HepG2 (cell line): ENCODE measurements around the gene RRBP1. TPM values are rescaled to one million over a fixed set of nuclear protein-coding genes. Genes with fewer than 3 reads are reported as not detected.

ENCODE experiments used
- ARID4A ChIP-seq: sonication (generic); formaldehyde crosslinking; IDR thresholded peaks from 2 replicates; pipeline ENCODE4 v1.5.0; 2020; ENCODE audit warnings: mild to moderate bottlenecking, missing genetic modification reagents, borderline replicate concordance
- CENPT ChIP-seq: sonication (generic); formaldehyde crosslinking; IDR thresholded peaks from 2 replicates; pipeline ENCODE4 v1.8.0; 2022; ENCODE audit warnings: low read depth, mild to moderate bottlenecking, moderate library complexity, missing genetic modification reagents
- GMEB2 ChIP-seq: IDR thresholded peaks from 2 replicates; pipeline ENCODE4 v1.6.1; 2016; ENCODE audit warnings: missing biosample characterization, missing genetic modification reagents, low read depth
- KLF12 ChIP-seq: sonication (generic); formaldehyde crosslinking; IDR thresholded peaks from 2 replicates; pipeline ENCODE4 v1.4.0; 2020; ENCODE audit warnings: missing genetic modification reagents, borderline replicate concordance
- KMT2B ChIP-seq: IDR thresholded peaks from 2 replicates; pipeline ENCODE4 v1.6.1; 2016; ENCODE audit warnings: missing genetic modification reagents, missing compliant biosample characterization
- MTA1 ChIP-seq: sonication (generic); formaldehyde crosslinking; IDR thresholded peaks from 2 replicates; pipeline ENCODE4 v1.4.0; 2020; ENCODE audit warnings: missing genetic modification reagents, mild to moderate bottlenecking, borderline replicate concordance
- polyA plus RNA-seq, 8 experiments: library from polyadenylated mRNA; depleted of rRNA in 3 of 8; stranded (reverse) in 7 of 8; unstranded in 1 of 8; fragments of >200 nt; fragmentation: Illumina TruSeq in 4 of 8; extraction: Trizol in 4 of 8; gene quantifications; 2 replicates each; pipeline versions ENCODE4 v1.2.1 to v1.2.3, GENCODE V29; 2011 to 2016; ENCODE audit warnings: low read depth in 4 of 8, missing spikeins in 1 of 8, mixed read lengths in 1 of 8; ENCODE audit not compliant: insufficient read depth in 1 of 8
- total RNA-seq, 5 experiments: library from RNA; depleted of rRNA; stranded (reverse); fragments of >200 nt; fragmentation: Illumina TruSeq; extraction: Trizol; gene quantifications; 2 replicates each; pipeline ENCODE4 v1.2.3, GENCODE V29; 2016; ENCODE audit warnings: low read depth in 1 of 5
- TF ChIP-seq, protein P1 (sequence below): sonication (generic); formaldehyde crosslinking; IDR thresholded peaks from 2 replicates; pipeline ENCODE4 v1.5.0; 2020; ENCODE audit warnings: mild to moderate bottlenecking, missing genetic modification reagents, borderline replicate concordance
- TF ChIP-seq, protein P2 (sequence below): sonication (generic); formaldehyde crosslinking; IDR thresholded peaks from 2 replicates; pipeline ENCODE4 v1.5.0; 2020; ENCODE audit warnings: mild to moderate bottlenecking, missing genetic modification reagents
- TF ChIP-seq, protein P3 (sequence below): sonication (generic); formaldehyde crosslinking; IDR thresholded peaks from 2 replicates; pipeline ENCODE4 v1.5.0; 2020; ENCODE audit warnings: missing genetic modification reagents

Gene RRBP1
- total and polyA plus RNA-seq, 2 of the 13 experiments (the other 11 are each of a cell fraction or from before 2014, with no cell fraction given) = 150 to 222 TPM

DNA sequence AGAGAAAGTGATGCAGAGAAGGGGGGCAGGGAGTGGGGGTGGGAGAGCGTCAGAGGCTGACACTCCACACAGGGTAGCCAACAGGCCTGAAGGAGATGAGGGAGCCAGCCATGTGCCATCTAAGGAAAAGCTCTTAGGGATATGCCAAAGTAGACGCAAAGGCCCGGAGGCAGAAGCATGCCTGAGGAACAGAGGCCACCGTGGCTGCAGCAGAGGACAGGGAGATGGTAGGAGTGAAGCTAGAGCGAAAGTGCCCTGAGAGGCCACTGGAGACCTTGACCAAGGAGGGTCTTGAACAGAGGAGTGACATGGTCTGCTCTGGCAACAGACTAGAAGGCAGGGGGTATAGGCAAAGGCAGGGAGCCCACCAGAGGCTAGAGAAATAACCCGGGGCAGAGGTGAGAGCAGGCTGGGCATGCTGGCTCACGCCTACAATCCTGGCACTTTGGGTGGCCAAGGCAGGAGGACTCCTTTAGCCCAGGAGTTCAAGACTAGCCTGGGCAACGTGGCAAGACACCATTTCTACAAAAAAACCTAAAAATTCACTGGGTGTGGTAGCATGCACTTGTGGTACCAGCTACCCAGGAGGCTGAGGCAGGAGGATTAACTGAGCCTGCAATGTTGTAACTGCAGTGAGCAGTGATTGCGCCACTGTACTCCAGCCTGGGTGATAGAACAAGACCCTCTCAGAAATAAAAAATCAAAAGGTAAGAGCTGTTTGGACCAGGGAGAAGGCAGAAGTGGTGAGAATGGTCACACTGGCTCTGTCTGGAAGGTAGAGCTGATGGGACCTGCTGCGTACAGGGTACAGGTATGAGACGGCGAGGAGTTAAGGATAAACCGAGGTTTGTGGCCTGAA lies 6.3 kb downstream of the RRBP1 start (continued):
- TF ChIP-seq GMEB2 (CRISPR knock-in tag) (no peak), CENPT (CRISPR knock-in tag) (no peak), KLF12 (CRISPR knock-in tag) (no peak), ARID4A (CRISPR knock-in tag) (no peak), MTA1 (CRISPR knock-in tag) (no peak), KMT2B (CRISPR knock-in tag) (no peak)
- TF ChIP-seq, protein P1, sequence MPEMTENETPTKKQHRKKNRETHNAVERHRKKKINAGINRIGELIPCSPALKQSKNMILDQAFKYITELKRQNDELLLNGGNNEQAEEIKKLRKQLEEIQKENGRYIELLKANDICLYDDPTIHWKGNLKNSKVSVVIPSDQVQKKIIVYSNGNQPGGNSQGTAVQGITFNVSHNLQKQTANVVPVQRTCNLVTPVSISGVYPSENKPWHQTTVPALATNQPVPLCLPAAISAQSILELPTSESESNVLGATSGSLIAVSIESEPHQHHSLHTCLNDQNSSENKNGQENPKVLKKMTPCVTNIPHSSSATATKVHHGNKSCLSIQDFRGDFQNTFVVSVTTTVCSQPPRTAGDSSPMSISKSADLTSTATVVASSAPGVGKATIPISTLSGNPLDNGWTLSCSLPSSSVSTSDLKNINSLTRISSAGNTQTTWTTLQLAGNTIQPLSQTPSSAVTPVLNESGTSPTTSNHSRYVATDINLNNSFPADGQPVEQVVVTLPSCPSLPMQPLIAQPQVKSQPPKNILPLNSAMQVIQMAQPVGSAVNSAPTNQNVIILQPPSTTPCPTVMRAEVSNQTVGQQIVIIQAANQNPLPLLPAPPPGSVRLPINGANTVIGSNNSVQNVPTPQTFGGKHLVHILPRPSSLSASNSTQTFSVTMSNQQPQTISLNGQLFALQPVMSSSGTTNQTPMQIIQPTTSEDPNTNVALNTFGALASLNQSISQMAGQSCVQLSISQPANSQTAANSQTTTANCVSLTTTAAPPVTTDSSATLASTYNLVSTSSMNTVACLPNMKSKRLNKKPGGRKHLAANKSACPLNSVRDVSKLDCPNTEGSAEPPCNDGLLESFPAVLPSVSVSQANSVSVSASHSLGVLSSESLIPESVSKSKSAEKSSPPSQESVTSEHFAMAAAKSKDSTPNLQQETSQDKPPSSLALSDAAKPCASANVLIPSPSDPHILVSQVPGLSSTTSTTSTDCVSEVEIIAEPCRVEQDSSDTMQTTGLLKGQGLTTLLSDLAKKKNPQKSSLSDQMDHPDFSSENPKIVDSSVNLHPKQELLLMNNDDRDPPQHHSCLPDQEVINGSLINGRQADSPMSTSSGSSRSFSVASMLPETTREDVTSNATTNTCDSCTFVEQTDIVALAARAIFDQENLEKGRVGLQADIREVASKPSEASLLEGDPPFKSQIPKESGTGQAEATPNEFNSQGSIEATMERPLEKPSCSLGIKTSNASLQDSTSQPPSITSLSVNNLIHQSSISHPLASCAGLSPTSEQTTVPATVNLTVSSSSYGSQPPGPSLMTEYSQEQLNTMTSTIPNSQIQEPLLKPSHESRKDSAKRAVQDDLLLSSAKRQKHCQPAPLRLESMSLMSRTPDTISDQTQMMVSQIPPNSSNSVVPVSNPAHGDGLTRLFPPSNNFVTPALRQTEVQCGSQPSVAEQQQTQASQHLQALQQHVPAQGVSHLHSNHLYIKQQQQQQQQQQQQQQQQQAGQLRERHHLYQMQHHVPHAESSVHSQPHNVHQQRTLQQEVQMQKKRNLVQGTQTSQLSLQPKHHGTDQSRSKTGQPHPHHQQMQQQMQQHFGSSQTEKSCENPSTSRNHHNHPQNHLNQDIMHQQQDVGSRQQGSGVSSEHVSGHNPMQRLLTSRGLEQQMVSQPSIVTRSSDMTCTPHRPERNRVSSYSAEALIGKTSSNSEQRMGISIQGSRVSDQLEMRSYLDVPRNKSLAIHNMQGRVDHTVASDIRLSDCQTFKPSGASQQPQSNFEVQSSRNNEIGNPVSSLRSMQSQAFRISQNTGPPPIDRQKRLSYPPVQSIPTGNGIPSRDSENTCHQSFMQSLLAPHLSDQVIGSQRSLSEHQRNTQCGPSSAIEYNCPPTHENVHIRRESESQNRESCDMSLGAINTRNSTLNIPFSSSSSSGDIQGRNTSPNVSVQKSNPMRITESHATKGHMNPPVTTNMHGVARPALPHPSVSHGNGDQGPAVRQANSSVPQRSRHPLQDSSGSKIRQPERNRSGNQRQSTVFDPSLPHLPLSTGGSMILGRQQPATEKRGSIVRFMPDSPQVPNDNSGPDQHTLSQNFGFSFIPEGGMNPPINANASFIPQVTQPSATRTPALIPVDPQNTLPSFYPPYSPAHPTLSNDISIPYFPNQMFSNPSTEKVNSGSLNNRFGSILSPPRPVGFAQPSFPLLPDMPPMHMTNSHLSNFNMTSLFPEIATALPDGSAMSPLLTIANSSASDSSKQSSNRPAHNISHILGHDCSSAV (CRISPR knock-in tag) = no peak
- TF ChIP-seq, protein P2, sequence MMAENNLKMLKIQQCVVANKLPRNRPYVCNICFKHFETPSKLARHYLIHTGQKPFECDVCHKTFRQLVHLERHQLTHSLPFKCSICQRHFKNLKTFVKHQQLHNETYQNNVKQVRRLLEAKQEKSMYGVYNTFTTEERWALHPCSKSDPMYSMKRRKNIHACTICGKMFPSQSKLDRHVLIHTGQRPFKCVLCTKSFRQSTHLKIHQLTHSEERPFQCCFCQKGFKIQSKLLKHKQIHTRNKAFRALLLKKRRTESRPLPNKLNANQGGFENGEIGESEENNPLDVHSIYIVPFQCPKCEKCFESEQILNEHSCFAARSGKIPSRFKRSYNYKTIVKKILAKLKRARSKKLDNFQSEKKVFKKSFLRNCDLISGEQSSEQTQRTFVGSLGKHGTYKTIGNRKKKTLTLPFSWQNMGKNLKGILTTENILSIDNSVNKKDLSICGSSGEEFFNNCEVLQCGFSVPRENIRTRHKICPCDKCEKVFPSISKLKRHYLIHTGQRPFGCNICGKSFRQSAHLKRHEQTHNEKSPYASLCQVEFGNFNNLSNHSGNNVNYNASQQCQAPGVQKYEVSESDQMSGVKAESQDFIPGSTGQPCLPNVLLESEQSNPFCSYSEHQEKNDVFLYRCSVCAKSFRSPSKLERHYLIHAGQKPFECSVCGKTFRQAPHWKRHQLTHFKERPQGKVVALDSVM = peak; percentile 53; the same call in 1 of the 2 replicates
- TF ChIP-seq, protein P3, sequence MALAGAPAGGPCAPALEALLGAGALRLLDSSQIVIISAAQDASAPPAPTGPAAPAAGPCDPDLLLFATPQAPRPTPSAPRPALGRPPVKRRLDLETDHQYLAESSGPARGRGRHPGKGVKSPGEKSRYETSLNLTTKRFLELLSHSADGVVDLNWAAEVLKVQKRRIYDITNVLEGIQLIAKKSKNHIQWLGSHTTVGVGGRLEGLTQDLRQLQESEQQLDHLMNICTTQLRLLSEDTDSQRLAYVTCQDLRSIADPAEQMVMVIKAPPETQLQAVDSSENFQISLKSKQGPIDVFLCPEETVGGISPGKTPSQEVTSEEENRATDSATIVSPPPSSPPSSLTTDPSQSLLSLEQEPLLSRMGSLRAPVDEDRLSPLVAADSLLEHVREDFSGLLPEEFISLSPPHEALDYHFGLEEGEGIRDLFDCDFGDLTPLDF = no peak
